ENCODE measurements around the gene SCYGR2. TPM values are rescaled to one million over a fixed set of nuclear protein-coding genes. Genes with fewer than 3 reads are reported as not detected.

Gene SCYGR2
- total RNA-seq, 2 donors from 2014 or later, result not detected

DNA sequence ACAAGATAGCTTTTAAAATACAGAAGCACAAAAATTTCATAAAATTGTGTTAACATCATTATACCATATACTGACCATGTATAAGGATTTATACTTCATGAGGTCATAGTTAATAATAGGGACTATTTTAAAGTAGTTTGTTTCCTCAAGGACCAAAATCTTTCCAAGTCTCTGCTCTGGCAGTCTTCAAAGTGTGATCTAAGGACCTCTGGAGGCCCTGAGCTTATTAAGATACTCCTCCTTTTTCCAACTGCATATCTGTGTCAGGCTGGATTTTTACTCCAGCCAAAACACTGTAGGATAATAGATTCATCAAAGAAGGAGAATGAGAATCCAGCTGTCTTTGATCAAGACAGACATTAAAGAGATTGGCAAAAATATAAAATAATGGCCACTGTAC lies 1.7 kb upstream of the SCYGR2 start:
- no peak for DNase-seq (ENCODE audit: low spot score)
- Histone ChIP-seq H3K27me3 (replicated peaks; ENCODE audit: insufficient read depth) (no peaks in the 10 kb centered on the region), H3K4me1 (replicated peaks) (no peaks in the 10 kb centered on the region), H3K4me3 (no peak overlapping the region), H3K27ac (no peak overlapping the region), H3K9me3 (no peaks in the 10 kb centered on the region), H3K36me3 (no peaks in the 10 kb centered on the region)
- intact Hi-C loops (cut with DNase I), result no loop called here
- TF ChIP-seq POLR2AphosphoS5 (IDR thresholded peaks at IDR 0.05), result no peak
- TF ChIP-seq POLR2A (IDR thresholded peaks at IDR 0.05), result no peak
- TF ChIP-seq, protein P1, sequence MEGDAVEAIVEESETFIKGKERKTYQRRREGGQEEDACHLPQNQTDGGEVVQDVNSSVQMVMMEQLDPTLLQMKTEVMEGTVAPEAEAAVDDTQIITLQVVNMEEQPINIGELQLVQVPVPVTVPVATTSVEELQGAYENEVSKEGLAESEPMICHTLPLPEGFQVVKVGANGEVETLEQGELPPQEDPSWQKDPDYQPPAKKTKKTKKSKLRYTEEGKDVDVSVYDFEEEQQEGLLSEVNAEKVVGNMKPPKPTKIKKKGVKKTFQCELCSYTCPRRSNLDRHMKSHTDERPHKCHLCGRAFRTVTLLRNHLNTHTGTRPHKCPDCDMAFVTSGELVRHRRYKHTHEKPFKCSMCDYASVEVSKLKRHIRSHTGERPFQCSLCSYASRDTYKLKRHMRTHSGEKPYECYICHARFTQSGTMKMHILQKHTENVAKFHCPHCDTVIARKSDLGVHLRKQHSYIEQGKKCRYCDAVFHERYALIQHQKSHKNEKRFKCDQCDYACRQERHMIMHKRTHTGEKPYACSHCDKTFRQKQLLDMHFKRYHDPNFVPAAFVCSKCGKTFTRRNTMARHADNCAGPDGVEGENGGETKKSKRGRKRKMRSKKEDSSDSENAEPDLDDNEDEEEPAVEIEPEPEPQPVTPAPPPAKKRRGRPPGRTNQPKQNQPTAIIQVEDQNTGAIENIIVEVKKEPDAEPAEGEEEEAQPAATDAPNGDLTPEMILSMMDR (IDR thresholded peaks at IDR 0.05), result no peak

- H3K9me3 ChIP-seq, result no peaks in the 10 kb centered on the region
- H3K4me1 ChIP-seq (replicated peaks), result no peaks in the 10 kb centered on the region
- no peaks in the 10 kb centered on the region for H3K36me3 ChIP-seq
- 56% methylated on average over 4 of the region's 4 CpGs for WGBS
- intact Hi-C loops (cut with DNase I), result no loop called here
- TF ChIP-seq POLR2A (IDR thresholded peaks at IDR 0.05), result no peak
- TF ChIP-seq, protein P1 (IDR thresholded peaks at IDR 0.05), result no peak
- no peak for TF ChIP-seq POLR2AphosphoS5 (IDR thresholded peaks at IDR 0.05)
- H3K27me3 ChIP-seq (replicated peaks; ENCODE audit: insufficient read depth), result no peaks in the 10 kb centered on the region
- no peak for DNase-seq (ENCODE audit: low spot score)
- H3K4me3 ChIP-seq, result no peak overlapping the region
- H3K27ac ChIP-seq, result no peak overlapping the region
Observed at GRCh38 chr2:227597998-227598397, 695 bp upstream of the SCYGR2 start.

GRCh38 chr2:227602358-227602757 lies 3.7 kb downstream of the SCYGR2 start:
- Histone ChIP-seq H3K4me1 (replicated peaks) (no peaks in the 10 kb centered on the region), H3K27me3 (replicated peaks; ENCODE audit: insufficient read depth) (no peaks in the 10 kb centered on the region), H3K27ac (no peak overlapping the region), H3K36me3 (no peaks in the 10 kb centered on the region), H3K9me3 (no peaks in the 10 kb centered on the region), H3K4me3 (no peak overlapping the region)
- DNase-seq (ENCODE audit: low spot score), result no peak
- intact Hi-C loops (cut with DNase I), result no loop called here
- no peak for TF ChIP-seq POLR2AphosphoS5 (IDR thresholded peaks at IDR 0.05)
- TF ChIP-seq, protein P1 (IDR thresholded peaks at IDR 0.05), result no peak
- TF ChIP-seq POLR2A (IDR thresholded peaks at IDR 0.05), result no peak
- 70% methylated on average over 3 of the region's 3 CpGs for WGBS

DNA sequence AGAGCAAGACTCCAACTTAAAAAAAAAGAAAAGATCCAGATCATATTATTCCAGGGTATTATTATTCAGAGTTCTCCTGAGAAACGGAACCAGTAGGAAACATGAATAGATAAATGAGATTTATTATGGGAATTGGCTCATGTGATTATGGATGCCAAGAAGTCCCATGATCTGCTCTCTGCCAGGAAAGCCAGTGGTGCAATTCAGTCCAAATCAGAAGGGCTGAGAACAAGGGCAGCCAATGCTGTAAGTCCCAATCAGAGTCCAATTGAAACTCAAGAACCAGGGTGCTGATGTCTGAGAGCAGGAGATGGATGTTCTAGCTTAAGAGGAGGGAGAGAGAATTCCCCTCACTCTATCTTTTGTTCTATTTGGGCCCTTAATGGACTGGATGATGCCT lies 7.8 kb downstream of the SCYGR2 start:
- Histone ChIP-seq H3K9me3 (no peaks in the 10 kb centered on the region), H3K4me3 (no peak overlapping the region), H3K27me3 (replicated peaks; ENCODE audit: insufficient read depth) (no peaks in the 10 kb centered on the region), H3K36me3 (no peaks in the 10 kb centered on the region), H3K27ac (no peak overlapping the region), H3K4me1 (replicated peaks) (no peaks in the 10 kb centered on the region)
- intact Hi-C loops (cut with DNase I), result no loop called here
- WGBS, result 85% methylated on average over 1 of the region's 1 CpG
- no peak for TF ChIP-seq POLR2AphosphoS5 (IDR thresholded peaks at IDR 0.05)
- TF ChIP-seq POLR2A (IDR thresholded peaks at IDR 0.05), result no peak
- TF ChIP-seq, protein P1 (IDR thresholded peaks at IDR 0.05), result no peak
- no peak for DNase-seq (ENCODE audit: low spot score)

- 57% methylated on average over 3 of the region's 3 CpGs for WGBS
- DNase-seq (ENCODE audit: low spot score), result no peak
- TF ChIP-seq, protein P1 (IDR thresholded peaks at IDR 0.05), result no peak
- TF ChIP-seq POLR2AphosphoS5 (IDR thresholded peaks at IDR 0.05), result no peak
- no peak for TF ChIP-seq POLR2A (IDR thresholded peaks at IDR 0.05)
Observed at GRCh38 chr2:227607941-227608340, 9.2 kb downstream of the SCYGR2 start.

More at GRCh38 chr2:227607941-227608340, 9.2 kb downstream of the SCYGR2 start:
- H3K27me3 ChIP-seq (replicated peaks; ENCODE audit: insufficient read depth), result peaks cover 2% of the 10 kb centered on the region
- intact Hi-C loops (cut with DNase I), result no loop called here
- no peaks in the 10 kb centered on the region for H3K36me3 ChIP-seq
- H3K9me3 ChIP-seq, result no peaks in the 10 kb centered on the region
- no peaks in the 10 kb centered on the region for H3K4me1 ChIP-seq (replicated peaks)
- H3K4me3 ChIP-seq, result no peak overlapping the region
- no peak overlapping the region for H3K27ac ChIP-seq

All from prostate gland (tissue), 2 donors.